ES-I3 (cell line): ENCODE results near the gene ABITRAM.
"Not testable (repeated sequence)": the region's sequence is repeated elsewhere in the genome, so short reads cannot be mapped to it uniquely, and the experiment has no call there.

Experiments used
- H3K36me3 ChIP-seq: 2 replicates; pipeline ENCODE4 v1.6.1; 2013; ENCODE audit warnings: mild to moderate bottlenecking, low read length, control low read depth, moderate library complexity; ENCODE audit not compliant: insufficient read depth
- H3K4me1 ChIP-seq: 2 replicates; pipeline ENCODE4 v1.6.1; 2013; ENCODE audit warnings: mild to moderate bottlenecking, control low read depth, low read length; ENCODE audit not compliant: insufficient read depth
- H3K9ac ChIP-seq: 2 replicates; pipeline ENCODE4 v1.6.1; 2013; ENCODE audit warnings: low read depth, mild to moderate bottlenecking, low read length, moderate library complexity
- H3K9me3 ChIP-seq: 2 replicates; pipeline ENCODE4 v1.6.1; 2013; ENCODE audit warnings: mild to moderate bottlenecking, low read length, moderate library complexity; ENCODE audit not compliant: control insufficient read depth, insufficient read depth

ABITRAM gene

DNA sequence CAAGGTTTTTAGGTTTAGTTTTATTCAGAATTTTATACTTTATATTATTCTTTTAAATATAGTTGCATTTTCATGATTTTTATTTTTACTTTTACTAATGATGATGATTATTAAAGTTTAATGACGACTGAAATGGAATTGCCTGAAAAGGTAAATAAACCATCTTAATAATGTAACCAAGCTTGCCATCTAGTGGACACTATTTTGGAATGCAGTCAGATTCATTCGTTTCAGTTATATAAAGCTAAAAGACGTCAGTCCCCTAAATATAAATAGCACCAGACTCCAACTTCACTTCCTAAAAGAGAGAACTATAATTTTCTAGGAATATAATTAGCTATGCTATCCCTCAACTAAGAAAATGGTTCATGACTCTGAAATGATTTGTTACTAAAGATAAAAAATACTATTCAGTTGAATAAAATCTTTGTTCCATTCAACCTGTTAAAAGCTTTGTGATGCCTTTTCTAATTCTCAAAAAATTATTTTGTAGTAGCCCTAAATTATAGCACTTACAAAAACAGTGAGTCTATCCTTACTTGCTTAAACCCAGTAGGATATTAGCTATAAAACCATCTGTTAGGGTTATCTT is 19.9 kb downstream of the ABITRAM start:
- no peaks in the 10 kb centered on the region for H3K4me1 ChIP-seq
- no peak overlapping the region for H3K9ac ChIP-seq
- H3K9me3 ChIP-seq, result no peaks in the 10 kb centered on the region
- H3K36me3 ChIP-seq, result no peaks in the 10 kb centered on the region

DNA sequence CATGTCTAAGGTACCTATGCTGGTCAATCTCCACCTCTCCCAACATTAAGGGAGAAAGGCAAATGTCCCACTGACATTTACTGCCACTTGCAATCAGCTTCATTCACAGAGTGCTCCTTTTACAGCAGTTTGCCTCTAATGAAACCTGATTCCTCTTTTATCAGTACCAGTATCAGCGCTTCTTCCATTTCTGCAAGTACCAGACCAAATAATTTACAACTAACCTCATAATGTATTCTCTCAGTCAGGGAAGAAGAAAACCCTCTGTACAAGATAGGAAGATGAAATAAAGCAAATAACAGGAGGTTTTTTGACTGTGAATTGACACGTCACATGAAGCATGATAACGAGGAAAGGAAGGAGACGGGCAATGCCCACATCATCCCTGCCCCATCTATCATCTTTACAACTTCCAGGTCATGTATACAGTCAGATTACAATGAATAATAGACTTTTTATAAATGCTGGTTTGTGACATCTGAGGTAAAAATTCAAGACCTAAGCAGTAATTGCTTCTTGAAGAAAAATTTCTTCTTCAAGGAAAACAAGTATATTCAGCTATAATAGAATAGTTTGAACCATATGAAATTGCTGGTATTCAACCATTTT is 21.9 kb downstream of the ABITRAM start:
- Histone ChIP-seq H3K4me1 (no peaks in the 10 kb centered on the region), H3K9ac (no peak overlapping the region), H3K36me3 (peaks cover 2% of the 10 kb centered on the region; the same call in 1 of the 2 replicates), H3K9me3 (no peaks in the 10 kb centered on the region)

DNA sequence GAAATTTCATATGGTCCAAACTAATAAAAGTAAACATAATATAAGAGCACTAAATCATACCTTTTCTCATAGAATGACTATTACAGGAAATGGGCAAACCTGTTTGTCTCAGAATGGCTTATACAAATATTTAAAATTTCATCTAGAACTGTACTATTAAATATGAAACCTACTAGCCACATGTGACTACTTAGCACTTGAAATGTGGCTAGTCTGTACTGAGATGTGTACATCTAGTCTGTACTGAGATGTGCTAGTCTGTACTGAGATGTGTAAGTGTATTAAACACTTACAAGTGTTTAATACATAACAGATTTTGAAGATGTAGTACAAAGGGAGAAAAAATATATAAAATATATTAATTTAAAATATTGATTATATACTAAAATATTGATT is 22.4 kb downstream of the ABITRAM start:
- peaks cover 2% of the 10 kb centered on the region; the same call in 1 of the 2 replicates for H3K36me3 ChIP-seq
- H3K9ac ChIP-seq, result no peak overlapping the region
- H3K4me1 ChIP-seq, result no peaks in the 10 kb centered on the region
- no peaks in the 10 kb centered on the region for H3K9me3 ChIP-seq

DNA sequence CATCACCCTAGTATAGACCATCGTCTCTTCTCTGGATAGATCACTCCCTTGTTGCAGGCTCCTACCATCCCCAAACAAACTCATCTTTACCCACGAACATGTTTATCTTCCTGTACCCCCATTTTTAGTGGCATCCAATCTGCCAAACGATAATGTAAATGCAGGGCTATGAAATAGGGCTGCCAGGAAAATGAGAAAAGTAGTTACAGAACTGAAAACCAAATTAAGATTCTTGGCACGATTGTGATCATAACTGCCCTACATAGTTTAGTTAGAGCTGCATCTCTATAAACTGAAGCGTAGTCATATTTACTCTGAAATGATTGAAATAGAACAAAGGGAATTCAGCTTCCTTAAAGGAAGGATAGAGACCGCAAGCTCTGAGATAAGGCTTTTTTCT is 26.1 kb downstream of the ABITRAM start:
- H3K9me3 ChIP-seq, result no peaks in the 10 kb centered on the region

DNA sequence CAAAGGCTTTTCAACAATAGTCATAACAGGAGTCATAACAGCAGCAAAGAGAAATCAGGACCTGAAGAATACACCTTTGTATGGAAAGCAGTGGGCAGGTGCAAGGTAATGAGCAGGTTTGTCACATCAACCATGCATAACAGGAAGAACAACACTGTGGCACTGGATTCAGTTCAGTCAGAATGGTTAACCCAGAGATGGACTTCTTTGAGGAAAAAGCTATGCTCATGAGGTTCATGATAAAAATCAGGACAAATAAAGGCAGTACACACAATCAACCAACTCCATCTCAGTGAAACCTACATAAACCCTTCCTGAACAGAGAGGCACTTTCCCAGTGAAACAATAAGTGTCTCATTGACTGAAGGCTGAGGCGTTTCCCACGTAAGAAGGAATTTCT is 27.0 kb downstream of the ABITRAM start:
- peaks cover 2% of the 10 kb centered on the region; the same call in 1 of the 2 replicates for H3K36me3 ChIP-seq
- H3K4me1 ChIP-seq, result no peaks in the 10 kb centered on the region
- H3K9me3 ChIP-seq, result no peaks in the 10 kb centered on the region
- no peak overlapping the region for H3K9ac ChIP-seq

More for the DNA sequence above, 26.1 kb downstream of the ABITRAM start:
- H3K36me3 ChIP-seq, result peaks cover 2% of the 10 kb centered on the region; the same call in 1 of the 2 replicates
- no peak overlapping the region for H3K9ac ChIP-seq
- H3K4me1 ChIP-seq, result no peaks in the 10 kb centered on the region

DNA sequence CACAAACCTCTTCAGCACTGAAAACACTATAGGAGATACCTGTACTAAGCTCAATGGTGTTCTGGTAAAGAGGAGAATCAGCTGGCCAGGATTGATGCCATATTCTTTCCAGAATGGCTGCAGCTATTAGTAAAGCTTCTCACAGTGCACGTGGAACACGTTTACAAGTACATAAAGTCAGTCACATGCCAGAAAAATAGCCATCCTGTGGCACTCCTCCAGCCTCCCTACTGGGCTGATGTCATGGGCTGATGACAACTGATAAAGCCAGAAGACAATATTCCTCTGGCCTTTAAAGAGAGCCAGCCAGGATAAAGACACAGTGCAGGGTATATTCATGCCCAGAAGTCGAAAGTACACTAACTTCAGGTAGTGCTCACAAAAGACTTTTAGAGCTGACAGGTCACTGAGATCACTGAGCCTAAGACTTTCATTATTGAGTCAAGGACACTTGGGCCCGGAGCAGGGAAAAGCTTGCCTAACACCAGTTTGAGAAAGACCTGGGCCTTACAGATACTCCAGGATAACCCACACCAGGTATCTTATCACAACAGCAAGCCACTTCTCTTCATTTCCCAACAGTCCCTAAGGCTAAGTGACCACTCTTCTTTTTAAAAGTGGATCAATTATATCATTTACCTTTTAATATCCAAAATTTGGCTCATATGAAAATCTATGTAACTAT is 29.4 kb downstream of the ABITRAM start:
- H3K9me3 ChIP-seq, result no peaks in the 10 kb centered on the region
- no peaks in the 10 kb centered on the region for H3K4me1 ChIP-seq
- H3K36me3 ChIP-seq, result peaks cover 2% of the 10 kb centered on the region; the same call in 1 of the 2 replicates
- no peak overlapping the region for H3K9ac ChIP-seq

DNA sequence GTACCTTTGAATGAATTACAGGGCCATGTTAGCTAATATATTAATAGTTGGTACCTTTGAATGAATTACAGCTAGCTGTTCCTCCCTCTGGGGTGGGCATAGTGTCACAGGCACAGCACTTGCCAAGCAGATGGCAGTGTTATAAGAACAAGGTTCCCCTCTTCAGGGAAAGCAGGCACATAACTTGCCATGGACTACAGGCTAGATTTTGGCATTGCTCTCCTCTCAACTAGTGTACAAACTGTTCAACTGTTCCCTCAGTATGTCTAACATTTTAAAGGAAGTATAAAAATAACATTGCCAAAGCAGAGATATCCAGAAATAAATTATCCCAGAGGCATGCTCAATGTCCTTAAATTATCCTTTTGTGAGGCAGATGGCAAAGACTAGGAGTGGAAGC is 33.7 kb downstream of the ABITRAM start:
- Histone ChIP-seq H3K36me3 (no peaks in the 10 kb centered on the region), H3K4me1 (no peaks in the 10 kb centered on the region), H3K9ac (no peak overlapping the region), H3K9me3 (no peaks in the 10 kb centered on the region)

DNA sequence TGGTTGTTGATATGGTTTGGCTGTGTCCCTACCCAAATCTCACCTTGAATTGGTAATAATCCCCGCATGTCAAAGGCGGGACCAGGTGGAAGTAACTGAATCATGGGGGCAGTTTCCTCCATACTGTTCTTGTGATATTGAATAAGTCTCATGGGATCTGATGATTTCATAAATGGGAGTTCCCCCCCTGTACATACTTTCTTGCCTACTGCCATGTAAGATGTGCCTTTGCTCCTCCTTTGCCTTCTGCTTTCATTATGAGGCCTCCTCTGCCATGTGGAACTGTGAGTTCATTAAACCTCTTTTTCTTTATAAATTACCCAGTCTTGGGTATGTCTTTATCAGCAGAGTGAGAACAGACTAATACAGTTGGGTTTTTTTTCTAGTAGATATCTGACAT is 37.2 kb downstream of the ABITRAM start:
- H3K9me3 ChIP-seq, H3K9ac ChIP-seq, H3K36me3 ChIP-seq, H3K4me1 ChIP-seq: not testable (repeated sequence)

DNA sequence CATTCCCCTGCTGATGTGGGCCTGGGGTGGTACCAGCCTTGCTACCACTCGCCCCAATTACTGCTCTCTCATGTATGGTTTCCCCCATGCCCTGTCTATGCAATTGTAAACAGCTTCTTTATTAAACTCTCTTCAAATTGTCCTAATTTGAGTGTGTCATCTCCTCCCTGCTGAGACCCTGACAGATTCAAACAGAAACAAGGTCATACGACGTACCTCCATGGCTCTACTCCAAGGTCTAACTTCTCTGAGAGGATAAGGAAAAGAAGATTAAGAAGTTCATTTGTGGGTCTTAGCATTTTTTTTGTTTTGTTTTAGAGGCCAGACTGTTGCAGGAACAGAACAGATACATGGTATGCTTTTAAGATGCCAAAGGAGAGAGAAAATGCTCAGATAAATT is 38.0 kb downstream of the ABITRAM start:
- no peaks in the 10 kb centered on the region for H3K4me1 ChIP-seq
- no peaks in the 10 kb centered on the region for H3K9me3 ChIP-seq
- H3K36me3 ChIP-seq, result no peaks in the 10 kb centered on the region
- H3K9ac ChIP-seq, result no peak overlapping the region

DNA sequence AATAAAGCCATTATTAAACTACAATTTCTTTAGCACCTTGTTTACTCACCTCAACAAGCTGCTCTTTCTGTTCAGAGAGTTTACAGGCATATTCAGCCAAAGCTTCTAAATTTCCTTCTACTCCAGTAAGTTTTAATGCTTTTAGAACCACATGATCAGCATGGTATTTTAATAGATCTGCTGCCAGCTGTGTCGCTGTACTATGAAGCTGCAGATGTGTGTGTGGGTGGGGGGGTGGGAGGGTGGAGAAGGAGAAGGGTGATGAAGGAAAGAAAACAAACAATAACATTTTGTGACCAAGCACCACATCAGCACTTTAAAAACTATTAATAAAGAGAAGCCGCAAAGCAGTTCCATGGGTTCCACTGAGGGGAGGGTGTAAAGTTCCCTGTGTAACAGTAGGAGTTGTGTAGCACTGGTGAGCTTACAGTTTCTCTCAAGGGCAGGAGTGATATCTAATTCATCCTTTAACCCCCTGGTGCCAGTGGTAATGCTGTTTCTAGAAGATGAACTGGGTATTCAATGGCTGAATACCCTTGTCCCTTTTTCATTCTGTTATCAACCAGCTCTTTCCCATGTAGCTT is 38.5 kb downstream of the ABITRAM start:
- Histone ChIP-seq H3K4me1 (no peaks in the 10 kb centered on the region), H3K36me3 (no peaks in the 10 kb centered on the region), H3K9ac (no peak overlapping the region), H3K9me3 (no peaks in the 10 kb centered on the region)

DNA sequence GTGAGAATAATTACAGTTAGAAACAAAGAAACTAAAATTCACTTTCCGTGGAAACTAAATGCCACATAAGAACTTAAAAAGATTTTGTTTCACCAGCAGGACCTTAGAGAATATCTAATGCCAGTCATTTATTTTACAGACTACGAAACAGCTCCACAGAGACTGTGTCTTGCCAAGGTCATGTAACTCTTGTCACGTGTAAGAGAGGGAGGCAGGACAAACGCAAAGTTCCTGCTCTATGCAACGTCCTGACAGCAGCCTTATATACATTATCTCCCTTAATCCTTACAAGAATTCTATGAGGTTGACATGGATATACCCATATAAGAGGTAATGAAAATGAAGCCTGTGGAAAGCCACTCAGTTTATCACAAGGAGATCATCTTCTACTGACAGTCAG is 39.7 kb downstream of the ABITRAM start:
- Histone ChIP-seq H3K9ac (no peak overlapping the region), H3K9me3 (no peaks in the 10 kb centered on the region), H3K36me3 (no peaks in the 10 kb centered on the region), H3K4me1 (no peaks in the 10 kb centered on the region)

DNA sequence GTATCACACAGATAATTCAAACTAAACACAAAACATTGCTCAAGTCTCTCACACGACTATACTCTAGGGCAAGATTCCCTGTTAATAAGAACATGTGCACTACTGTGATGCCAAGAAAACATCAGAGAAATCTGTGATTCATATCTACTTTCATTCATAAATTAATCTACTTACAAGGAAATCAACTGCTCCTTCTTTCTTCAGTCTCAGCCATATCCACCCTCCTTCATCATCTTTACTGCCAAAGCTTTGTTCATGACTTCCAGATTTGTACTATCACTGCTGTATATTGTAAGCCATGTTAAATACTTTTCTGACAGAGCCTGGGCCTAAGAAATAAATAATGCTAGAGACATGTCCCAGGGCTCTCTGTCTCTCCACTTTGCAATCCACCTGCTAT is 44.0 kb downstream of the ABITRAM start:
- Histone ChIP-seq H3K9me3 (no peaks in the 10 kb centered on the region), H3K4me1 (no peaks in the 10 kb centered on the region), H3K9ac (no peak overlapping the region), H3K36me3 (no peaks in the 10 kb centered on the region)

DNA sequence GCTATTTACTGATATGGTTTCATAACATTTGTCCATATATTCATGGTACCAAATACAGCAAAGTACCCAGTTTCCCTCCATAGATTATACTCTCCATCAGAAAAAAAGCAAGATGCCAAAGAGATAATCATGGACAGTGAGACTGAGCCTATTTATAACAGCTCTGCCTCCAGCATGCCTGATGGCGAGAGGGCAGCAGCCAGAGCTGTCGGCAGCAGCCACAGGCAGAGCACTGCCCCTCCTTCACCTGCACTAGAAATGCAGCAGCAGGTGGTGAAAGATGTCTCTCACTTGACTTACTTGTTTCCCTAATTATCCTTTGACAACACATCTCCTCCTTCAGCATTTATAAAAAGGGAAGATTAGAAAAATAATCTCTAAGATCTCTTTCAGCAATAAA is 46.7 kb downstream of the ABITRAM start:
- no peak overlapping the region for H3K9ac ChIP-seq
- no peaks in the 10 kb centered on the region for H3K4me1 ChIP-seq
- H3K36me3 ChIP-seq, result no peaks in the 10 kb centered on the region
- no peaks in the 10 kb centered on the region for H3K9me3 ChIP-seq

DNA sequence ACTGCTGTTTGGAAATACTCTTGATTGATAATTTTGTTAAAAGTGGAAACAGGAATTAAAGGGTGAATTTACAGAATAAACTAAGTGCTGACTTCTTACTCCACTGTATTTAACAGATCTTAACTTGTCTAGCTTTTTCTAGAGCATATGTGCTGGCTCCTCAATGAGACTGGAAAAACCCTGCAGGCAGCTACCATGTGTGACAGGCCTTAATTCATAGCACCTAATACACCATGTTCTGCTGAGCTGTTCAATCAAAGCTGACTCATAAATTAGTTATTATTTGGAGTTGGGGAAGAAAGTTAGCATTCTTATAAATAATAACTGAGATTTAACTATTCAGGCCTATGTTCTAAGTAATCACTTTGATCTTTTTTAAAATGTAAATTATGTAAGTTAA is 49.7 kb downstream of the ABITRAM start:
- Histone ChIP-seq H3K36me3 (no peaks in the 10 kb centered on the region), H3K4me1 (no peaks in the 10 kb centered on the region), H3K9me3 (no peaks in the 10 kb centered on the region), H3K9ac (no peak overlapping the region)
